Stimulated activated effector memory CD8-positive, alpha-beta T cell treated with anti-CD3 and anti-CD28 coated beads, Interleukin-12 subunit alpha, Interleukin-12 subunit beta, amount 100 ng/mL, for 72 hours (primary cell): ENCODE data around the gene SYNE2.

ENCODE experiments used
- ATAC-seq: fragments of 150-1000 bp; cut with Tn5 transposase; 2 replicates; pipeline ENCODE4 v1.10.0; 2021
- DNase-seq, 2 donors: peaks; one replicate each; pipeline ENCODE4 v3.0.0; 2021 to 2022; ENCODE audit warnings: low spot score in 2 of 2
- H3K27ac Mint-ChIP-seq: one replicate; pipeline ENCODE4 v1.8.0; 2022; ENCODE audit warnings: mild to moderate bottlenecking, mixed read lengths
- H3K36me3 Mint-ChIP-seq: one replicate; pipeline ENCODE4 v1.8.0; 2022; ENCODE audit warnings: mild to moderate bottlenecking, mixed read lengths
- H3K4me1 Mint-ChIP-seq: one replicate; pipeline ENCODE4 v1.8.0; 2022; ENCODE audit warnings: mixed read lengths
- H3K4me3 Mint-ChIP-seq: one replicate; pipeline ENCODE4 v1.8.0; 2022; ENCODE audit warnings: mild to moderate bottlenecking, mixed read lengths
- H3K9me3 Mint-ChIP-seq: one replicate; pipeline ENCODE4 v1.8.0; 2022; ENCODE audit warnings: mixed read lengths

SYNE2 gene

GRCh38 chr14:64233531-64234190 lies 380.9 kb downstream of the SYNE2 start:
- Mint-ChIP-seq H3K27ac (peak overlapping the region; percentile 29), H3K36me3 (peaks cover 27% of the 10 kb centered on the region), H3K4me3 (no peak overlapping the region), H3K4me1 (peaks cover 45% of the 10 kb centered on the region), H3K9me3 (no peaks in the 10 kb centered on the region)
- DNase-seq (no peak), ATAC-seq (no peak)

- DNase-seq (no peak), ATAC-seq (no peak)
- peaks cover 45% of the 10 kb centered on the region for H3K4me1 Mint-ChIP-seq
- peaks cover 20% of the 10 kb centered on the region for H3K36me3 Mint-ChIP-seq
- H3K4me3 Mint-ChIP-seq: no peak overlapping the region
- H3K9me3 Mint-ChIP-seq: no peaks in the 10 kb centered on the region
- H3K27ac Mint-ChIP-seq: peak overlapping the region; percentile 29
Measured at GRCh38 chr14:64234877-64235651, 382.3 kb downstream of the SYNE2 start.

DNA sequence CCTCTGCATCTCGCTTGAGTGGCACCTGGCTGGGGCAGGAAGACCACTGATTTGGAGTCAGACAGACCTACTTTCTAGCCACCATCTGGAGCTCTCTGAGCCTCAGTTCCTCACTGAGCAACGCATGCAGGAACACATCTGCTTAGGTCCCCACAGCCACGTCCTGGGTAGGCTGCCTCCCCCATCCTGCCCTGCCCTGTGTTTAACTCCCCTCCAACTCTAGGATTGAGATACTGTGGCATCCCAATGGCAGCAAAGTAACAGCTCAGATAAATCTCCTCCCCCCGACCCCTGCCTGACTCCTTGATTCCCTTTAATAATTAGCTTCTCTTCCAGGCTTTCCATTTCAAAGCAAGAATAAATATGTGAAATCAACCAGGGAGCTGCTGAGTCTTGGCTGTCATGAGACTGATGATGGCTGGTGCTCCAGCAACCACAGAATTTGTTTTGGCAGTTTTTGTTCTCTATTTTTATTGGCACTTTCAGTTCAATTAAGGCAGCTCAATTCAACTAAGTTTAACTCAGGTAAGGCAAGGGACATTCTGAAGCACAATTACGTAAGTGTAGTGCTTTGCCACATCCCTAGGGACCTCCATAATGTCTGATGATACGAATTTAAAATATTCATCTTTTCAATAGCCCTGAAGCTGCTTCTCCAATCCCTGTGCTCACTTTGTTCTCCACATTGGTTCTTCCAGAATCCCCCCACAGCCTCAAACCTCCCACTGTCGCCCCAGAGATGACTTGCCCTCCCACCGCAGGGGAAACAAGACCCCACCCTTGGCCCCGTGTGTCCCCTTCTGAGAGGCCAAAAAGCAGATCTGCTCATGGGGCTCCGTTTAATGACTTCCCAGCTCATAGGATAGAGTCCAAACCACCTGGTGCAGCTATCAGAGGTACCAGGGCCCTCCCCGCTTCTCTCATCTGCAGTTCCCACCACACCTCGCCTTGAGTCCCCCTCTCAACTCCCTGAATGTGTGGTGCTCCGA lies 383.1 kb downstream of the SYNE2 start:
- Mint-ChIP-seq H3K4me1 (peaks cover 45% of the 10 kb centered on the region), H3K9me3 (no peaks in the 10 kb centered on the region), H3K36me3 (peaks cover 20% of the 10 kb centered on the region), H3K4me3 (no peak overlapping the region), H3K27ac (peak overlapping the region; percentile 44)
- no peak for DNase-seq
- no peak for ATAC-seq

DNA sequence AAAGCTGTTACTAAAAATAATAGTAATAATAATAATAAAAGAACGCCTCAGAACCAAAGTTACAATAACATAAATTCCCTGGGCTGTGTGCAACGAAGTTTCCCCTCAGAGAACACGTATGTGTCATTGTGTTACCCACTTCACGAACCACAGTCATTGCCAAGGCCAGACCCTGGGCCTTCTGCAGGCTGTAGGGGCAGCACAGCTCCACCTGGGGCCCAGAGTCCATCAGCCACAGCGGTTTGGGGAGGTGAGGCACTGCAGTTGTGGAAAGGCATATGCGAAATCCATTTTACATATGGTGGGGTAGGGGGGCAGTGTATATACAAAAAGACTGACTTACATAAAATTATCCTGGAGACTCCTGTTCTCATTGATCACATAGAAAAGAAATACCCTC lies 385.2 kb downstream of the SYNE2 start:
- no peaks in the 10 kb centered on the region for H3K9me3 Mint-ChIP-seq
- peaks cover 8% of the 10 kb centered on the region for H3K36me3 Mint-ChIP-seq
- H3K4me1 Mint-ChIP-seq: peaks cover 31% of the 10 kb centered on the region
- H3K27ac Mint-ChIP-seq: peak overlapping the region; percentile 35
- DNase-seq: no peak
- H3K4me3 Mint-ChIP-seq: no peak overlapping the region
- no peak for ATAC-seq

DNA sequence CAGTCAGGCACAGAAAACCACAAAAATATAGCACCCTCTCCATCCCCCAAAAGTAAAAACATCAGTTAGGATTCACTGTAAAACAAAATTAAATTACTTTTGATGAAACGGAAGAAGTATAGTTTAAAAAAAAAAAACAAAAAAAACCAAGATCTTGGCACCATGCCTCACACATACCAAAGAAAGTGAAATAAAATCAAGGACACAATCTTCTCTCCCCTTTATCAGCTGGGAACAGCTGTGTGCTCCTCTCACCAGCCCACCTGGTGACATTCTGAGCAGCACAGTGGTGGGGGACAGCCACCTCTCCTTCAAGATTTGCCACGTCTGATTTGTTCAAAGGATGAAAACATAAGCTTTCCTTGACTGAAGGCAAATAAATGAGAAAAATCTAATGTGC lies 385.8 kb downstream of the SYNE2 start:
- peaks cover 8% of the 10 kb centered on the region for H3K36me3 Mint-ChIP-seq
- no peaks in the 10 kb centered on the region for H3K9me3 Mint-ChIP-seq
- H3K4me3 Mint-ChIP-seq: no peak overlapping the region
- ATAC-seq (no peak), DNase-seq (no peak)
- peaks cover 25% of the 10 kb centered on the region for H3K4me1 Mint-ChIP-seq
- peak overlapping the region; percentile 35 for H3K27ac Mint-ChIP-seq

GRCh38 chr14:64244279-64244678 lies 391.5 kb downstream of the SYNE2 start:
- Mint-ChIP-seq H3K4me1 (no peaks in the 10 kb centered on the region), H3K9me3 (no peaks in the 10 kb centered on the region), H3K36me3 (no peaks in the 10 kb centered on the region), H3K27ac (no peak overlapping the region), H3K4me3 (no peak overlapping the region)
- no peak for DNase-seq
- ATAC-seq: no peak

DNA sequence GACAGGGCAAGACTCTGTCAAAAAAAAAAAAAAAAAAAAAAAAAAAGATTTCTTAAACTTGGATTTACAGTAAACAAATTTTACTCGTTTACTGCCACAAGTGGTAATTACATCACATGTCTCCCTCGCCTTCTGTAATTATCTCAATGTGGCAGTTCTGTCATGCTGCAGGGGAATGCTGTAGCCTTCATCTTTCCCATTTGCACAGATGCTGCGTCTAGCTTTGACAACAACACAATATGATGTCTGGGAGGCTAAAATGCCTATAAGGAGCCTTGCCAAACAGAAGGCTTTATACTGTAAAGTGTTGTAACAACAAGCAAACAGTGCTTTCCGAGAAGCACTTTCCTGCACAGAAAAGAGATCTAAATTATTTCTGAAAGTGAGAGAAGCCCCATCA lies 392.7 kb downstream of the SYNE2 start:
- ATAC-seq (no peak), DNase-seq (no peak)
- Mint-ChIP-seq H3K9me3 (no peaks in the 10 kb centered on the region), H3K4me1 (no peaks in the 10 kb centered on the region), H3K27ac (no peak overlapping the region), H3K4me3 (no peak overlapping the region), H3K36me3 (no peaks in the 10 kb centered on the region)

GRCh38 chr14:64246688-64247087 lies 393.9 kb downstream of the SYNE2 start:
- Mint-ChIP-seq H3K36me3 (no peaks in the 10 kb centered on the region), H3K4me1 (no peaks in the 10 kb centered on the region), H3K27ac (no peak overlapping the region), H3K4me3 (no peak overlapping the region), H3K9me3 (no peaks in the 10 kb centered on the region)
- no peak for ATAC-seq
- DNase-seq: no peak

DNA sequence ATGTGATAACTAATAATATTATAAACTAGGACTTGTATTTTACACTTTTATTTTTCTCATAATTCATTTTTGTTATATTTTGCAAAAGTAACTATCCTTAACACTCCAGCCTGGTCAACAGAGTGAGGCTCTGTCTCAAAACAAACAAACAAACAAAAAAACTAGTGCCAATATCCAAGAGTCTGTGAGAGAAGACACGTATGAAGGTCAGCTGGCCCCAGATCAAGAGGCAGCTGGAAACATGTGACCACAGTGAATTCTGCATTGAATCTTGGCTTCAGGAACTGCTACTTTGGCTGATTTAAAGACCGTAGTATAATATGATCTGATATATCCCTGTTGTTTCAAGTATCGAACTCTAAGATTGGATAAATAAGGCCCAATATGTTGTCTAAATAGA lies 394.4 kb downstream of the SYNE2 start:
- H3K4me3 Mint-ChIP-seq: no peak overlapping the region
- no peaks in the 10 kb centered on the region for H3K36me3 Mint-ChIP-seq
- DNase-seq: no peak
- H3K9me3 Mint-ChIP-seq: no peaks in the 10 kb centered on the region
- H3K4me1 Mint-ChIP-seq: no peaks in the 10 kb centered on the region
- no peak overlapping the region for H3K27ac Mint-ChIP-seq
- no peak for ATAC-seq

GRCh38 chr14:64248689-64249088 lies 395.9 kb downstream of the SYNE2 start:
- ATAC-seq (no peak), DNase-seq (no peak)
- no peaks in the 10 kb centered on the region for H3K9me3 Mint-ChIP-seq
- no peak overlapping the region for H3K27ac Mint-ChIP-seq
- H3K36me3 Mint-ChIP-seq: no peaks in the 10 kb centered on the region
- no peak overlapping the region for H3K4me3 Mint-ChIP-seq
- H3K4me1 Mint-ChIP-seq: no peaks in the 10 kb centered on the region

GRCh38 chr14:64249363-64249762 lies 396.6 kb downstream of the SYNE2 start:
- ATAC-seq: no peak
- H3K36me3 Mint-ChIP-seq: no peaks in the 10 kb centered on the region
- no peak for DNase-seq
- H3K9me3 Mint-ChIP-seq: no peaks in the 10 kb centered on the region
- H3K4me3 Mint-ChIP-seq: no peak overlapping the region
- no peaks in the 10 kb centered on the region for H3K4me1 Mint-ChIP-seq
- H3K27ac Mint-ChIP-seq: no peak overlapping the region

GRCh38 chr14:64253672-64254071 lies 400.9 kb downstream of the SYNE2 start:
- Mint-ChIP-seq H3K9me3 (no peaks in the 10 kb centered on the region), H3K36me3 (no peaks in the 10 kb centered on the region), H3K27ac (no peak overlapping the region), H3K4me3 (no peak overlapping the region), H3K4me1 (no peaks in the 10 kb centered on the region)
- DNase-seq (no peak), ATAC-seq (no peak)

DNA sequence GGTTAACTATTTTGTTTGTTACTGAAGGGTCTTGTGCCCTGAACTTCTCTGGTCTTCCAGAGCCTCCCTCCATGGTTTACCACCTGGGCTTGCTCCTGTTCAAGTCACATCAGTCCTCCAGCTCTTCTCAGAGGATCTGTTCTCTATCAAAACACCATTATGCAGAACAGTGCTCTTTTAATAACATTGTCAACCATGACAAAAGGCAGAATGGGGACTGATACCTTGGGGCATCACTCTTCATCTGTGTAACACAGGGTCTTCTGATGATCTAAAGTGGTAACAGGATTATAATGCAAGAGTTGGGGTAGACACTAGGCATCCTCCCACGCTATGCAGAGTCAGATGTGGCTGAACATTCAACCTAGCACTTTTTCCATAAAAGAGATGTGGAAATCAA lies 403.0 kb downstream of the SYNE2 start:
- no peak overlapping the region for H3K4me3 Mint-ChIP-seq
- H3K9me3 Mint-ChIP-seq: no peaks in the 10 kb centered on the region
- ATAC-seq (no peak), DNase-seq (no peak)
- H3K4me1 Mint-ChIP-seq: no peaks in the 10 kb centered on the region
- no peak overlapping the region for H3K27ac Mint-ChIP-seq
- no peaks in the 10 kb centered on the region for H3K36me3 Mint-ChIP-seq

DNA sequence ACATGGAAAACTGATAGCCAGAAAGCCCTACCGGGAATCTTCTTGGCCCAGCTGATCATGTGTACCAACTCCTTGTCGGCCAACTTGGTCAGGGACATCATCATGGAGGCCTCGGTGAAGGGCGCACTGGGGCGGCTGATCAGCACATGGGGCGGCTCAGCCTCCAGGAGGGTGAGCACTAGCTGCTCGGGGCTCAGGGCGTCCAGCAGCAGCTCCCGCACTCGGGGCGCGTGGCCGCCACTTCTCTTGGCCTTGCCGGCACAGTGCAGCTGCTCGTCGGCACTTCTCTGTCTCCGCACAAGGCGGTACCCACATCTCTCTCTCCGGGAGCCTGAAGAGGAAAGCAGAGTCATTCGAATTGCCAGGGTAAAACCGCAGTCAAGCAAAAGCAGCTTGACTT lies 407.6 kb downstream of the SYNE2 start:
- Mint-ChIP-seq H3K27ac (no peak overlapping the region), H3K4me1 (peaks cover 1% of the 10 kb centered on the region), H3K9me3 (no peaks in the 10 kb centered on the region), H3K4me3 (no peak overlapping the region), H3K36me3 (no peaks in the 10 kb centered on the region)
- DNase-seq (no peak), ATAC-seq (no peak)

GRCh38 chr14:64265222-64265621 lies 412.4 kb downstream of the SYNE2 start:
- H3K4me3 Mint-ChIP-seq: no peak overlapping the region
- ATAC-seq: no peak
- H3K36me3 Mint-ChIP-seq: no peaks in the 10 kb centered on the region
- peaks cover 2% of the 10 kb centered on the region for H3K9me3 Mint-ChIP-seq
- H3K27ac Mint-ChIP-seq: peak overlapping the region; percentile 1
- DNase-seq: no peak
- H3K4me1 Mint-ChIP-seq: peaks cover 27% of the 10 kb centered on the region
